ENCODE data around the gene SLC12A7. TPM values are rescaled to one million over a fixed set of nuclear protein-coding genes. Genes with fewer than 3 reads are reported as not detected.

The SLC12A7 gene
- total and polyA plus RNA-seq, 2 of the 13 experiments (the other 11 are each of a cell fraction or from before 2014, with no cell fraction given) = 14.0 to 18.5 TPM

DNA sequence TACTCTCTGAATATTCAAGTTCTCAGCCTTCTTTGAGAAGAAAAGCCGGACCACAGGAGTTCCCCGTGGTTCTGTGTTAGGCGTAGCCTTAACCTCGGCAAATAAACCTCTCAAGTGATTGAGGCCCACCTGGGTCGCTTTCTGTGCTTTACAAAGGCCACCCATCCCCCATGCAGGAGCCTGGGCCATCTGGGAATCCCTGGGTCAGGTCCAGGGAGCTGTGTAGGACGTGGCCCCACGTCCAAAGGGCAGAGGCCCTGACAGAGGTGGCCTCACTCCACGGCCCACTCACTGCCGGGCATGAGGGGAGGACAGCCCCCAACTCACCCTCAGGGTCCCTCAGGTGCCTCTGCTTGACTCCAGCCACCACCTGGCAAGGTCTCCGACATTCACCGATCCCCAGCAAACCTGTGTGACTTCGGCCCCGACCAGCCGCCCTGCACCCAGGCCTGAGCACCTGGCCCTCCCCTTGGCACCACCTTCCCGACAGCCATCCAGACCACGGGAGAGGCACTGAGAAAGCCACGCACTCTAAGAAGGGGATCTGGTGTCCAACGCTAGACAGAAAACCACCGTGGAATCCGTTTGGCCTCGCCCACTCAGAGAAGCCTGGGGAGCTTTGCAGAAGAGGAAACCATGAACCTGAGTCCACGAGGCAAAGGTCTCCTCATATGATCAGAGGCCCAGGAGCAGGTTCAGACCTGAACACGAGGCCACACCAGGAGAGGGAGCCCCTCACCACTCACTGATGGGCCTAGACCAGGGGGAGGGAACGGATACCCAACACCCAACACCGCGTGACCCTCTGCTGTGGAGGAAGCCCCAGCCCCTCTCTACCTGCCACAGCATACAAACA lies 4.5 kb downstream of the SLC12A7 start (continued):
- TF ChIP-seq, protein P1, sequence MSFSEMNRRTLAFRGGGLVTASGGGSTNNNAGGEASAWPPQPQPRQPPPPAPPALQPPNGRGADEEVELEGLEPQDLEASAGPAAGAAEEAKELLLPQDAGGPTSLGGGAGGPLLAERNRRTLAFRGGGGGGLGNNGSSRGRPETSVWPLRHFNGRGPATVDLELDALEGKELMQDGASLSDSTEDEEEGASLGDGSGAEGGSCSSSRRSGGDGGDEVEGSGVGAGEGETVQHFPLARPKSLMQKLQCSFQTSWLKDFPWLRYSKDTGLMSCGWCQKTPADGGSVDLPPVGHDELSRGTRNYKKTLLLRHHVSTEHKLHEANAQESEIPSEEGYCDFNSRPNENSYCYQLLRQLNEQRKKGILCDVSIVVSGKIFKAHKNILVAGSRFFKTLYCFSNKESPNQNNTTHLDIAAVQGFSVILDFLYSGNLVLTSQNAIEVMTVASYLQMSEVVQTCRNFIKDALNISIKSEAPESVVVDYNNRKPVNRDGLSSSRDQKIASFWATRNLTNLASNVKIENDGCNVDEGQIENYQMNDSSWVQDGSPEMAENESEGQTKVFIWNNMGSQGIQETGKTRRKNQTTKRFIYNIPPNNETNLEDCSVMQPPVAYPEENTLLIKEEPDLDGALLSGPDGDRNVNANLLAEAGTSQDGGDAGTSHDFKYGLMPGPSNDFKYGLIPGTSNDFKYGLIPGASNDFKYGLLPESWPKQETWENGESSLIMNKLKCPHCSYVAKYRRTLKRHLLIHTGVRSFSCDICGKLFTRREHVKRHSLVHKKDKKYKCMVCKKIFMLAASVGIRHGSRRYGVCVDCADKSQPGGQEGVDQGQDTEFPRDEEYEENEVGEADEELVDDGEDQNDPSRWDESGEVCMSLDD (CRISPR knock-in tag; IDR thresholded peaks at IDR 0.05; ENCODE audit: borderline replicate concordance) = no peak
- TF ChIP-seq SP4 (CRISPR knock-in tag; IDR thresholded peaks at IDR 0.05) (peak; percentile 8; the same call in 1 of the 2 replicates), ZNF788 (CRISPR knock-in tag; IDR thresholded peaks at IDR 0.05; ENCODE audit: borderline replicate concordance) (no peak; the same call in 1 of the 2 replicates), ZNF768 (CRISPR knock-in tag; IDR thresholded peaks at IDR 0.05) (peak; percentile 65; the same call in 1 of the 2 replicates), GPN1 (CRISPR knock-in tag; IDR thresholded peaks at IDR 0.05; ENCODE audit: borderline replicate concordance) (no peak), ZBTB38 (CRISPR knock-in tag; IDR thresholded peaks at IDR 0.05) (peak; percentile 64; the same call in 1 of the 2 replicates), MEF2D (CRISPR knock-in tag; IDR thresholded peaks at IDR 0.05) (peak; percentile 37; the same call in 1 of the 2 replicates), ZNF773 (CRISPR knock-in tag; IDR thresholded peaks at IDR 0.05; ENCODE audit: borderline replicate concordance) (no peak), PLRG1 (conservative IDR thresholded peaks at IDR 0.05) (no peak), FOSL2 (CRISPR knock-in tag; IDR thresholded peaks at IDR 0.05) (peak; percentile 51), SNRNP70 (IDR thresholded peaks at IDR 0.05; ENCODE audit: low read depth, low read length) (no peak), HNF4A (CRISPR knock-in tag; IDR thresholded peaks at IDR 0.05) (peak; percentile 95), ZNF251 (CRISPR knock-in tag; IDR thresholded peaks at IDR 0.05) (0 out of 2 replicates have a peak, but pooled peaks have one; percentile 54), ZNF432 (CRISPR knock-in tag; IDR thresholded peaks at IDR 0.05; ENCODE audit: borderline replicate concordance) (no peak), MIER2 (CRISPR knock-in tag; IDR thresholded peaks at IDR 0.05) (0 out of 2 replicates have a peak, but pooled peaks have one; percentile 30)
- TF ChIP-seq, protein P2, sequence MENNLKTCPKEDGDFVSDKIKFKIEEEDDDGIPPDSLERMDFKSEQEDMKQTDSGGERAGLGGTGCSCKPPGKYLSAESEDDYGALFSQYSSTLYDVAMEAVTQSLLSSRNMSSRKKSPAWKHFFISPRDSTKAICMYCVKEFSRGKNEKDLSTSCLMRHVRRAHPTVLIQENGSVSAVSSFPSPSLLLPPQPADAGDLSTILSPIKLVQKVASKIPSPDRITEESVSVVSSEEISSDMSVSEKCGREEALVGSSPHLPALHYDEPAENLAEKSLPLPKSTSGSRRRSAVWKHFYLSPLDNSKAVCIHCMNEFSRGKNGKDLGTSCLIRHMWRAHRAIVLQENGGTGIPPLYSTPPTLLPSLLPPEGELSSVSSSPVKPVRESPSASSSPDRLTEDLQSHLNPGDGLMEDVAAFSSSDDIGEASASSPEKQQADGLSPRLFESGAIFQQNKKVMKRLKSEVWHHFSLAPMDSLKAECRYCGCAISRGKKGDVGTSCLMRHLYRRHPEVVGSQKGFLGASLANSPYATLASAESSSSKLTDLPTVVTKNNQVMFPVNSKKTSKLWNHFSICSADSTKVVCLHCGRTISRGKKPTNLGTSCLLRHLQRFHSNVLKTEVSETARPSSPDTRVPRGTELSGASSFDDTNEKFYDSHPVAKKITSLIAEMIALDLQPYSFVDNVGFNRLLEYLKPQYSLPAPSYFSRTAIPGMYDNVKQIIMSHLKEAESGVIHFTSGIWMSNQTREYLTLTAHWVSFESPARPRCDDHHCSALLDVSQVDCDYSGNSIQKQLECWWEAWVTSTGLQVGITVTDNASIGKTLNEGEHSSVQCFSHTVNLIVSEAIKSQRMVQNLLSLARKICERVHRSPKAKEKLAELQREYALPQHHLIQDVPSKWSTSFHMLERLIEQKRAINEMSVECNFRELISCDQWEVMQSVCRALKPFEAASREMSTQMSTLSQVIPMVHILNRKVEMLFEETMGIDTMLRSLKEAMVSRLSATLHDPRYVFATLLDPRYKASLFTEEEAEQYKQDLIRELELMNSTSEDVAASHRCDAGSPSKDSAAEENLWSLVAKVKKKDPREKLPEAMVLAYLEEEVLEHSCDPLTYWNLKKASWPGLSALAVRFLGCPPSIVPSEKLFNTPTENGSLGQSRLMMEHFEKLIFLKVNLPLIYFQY (CRISPR knock-in tag; IDR thresholded peaks at IDR 0.05; ENCODE audit: borderline replicate concordance) = peak; percentile 93; the same call in 1 of the 2 replicates
- TF ChIP-seq, protein P3, sequence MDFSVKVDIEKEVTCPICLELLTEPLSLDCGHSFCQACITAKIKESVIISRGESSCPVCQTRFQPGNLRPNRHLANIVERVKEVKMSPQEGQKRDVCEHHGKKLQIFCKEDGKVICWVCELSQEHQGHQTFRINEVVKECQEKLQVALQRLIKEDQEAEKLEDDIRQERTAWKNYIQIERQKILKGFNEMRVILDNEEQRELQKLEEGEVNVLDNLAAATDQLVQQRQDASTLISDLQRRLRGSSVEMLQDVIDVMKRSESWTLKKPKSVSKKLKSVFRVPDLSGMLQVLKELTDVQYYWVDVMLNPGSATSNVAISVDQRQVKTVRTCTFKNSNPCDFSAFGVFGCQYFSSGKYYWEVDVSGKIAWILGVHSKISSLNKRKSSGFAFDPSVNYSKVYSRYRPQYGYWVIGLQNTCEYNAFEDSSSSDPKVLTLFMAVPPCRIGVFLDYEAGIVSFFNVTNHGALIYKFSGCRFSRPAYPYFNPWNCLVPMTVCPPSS (IDR thresholded peaks at IDR 0.05) = no peak
- TF ChIP-seq, protein P4, sequence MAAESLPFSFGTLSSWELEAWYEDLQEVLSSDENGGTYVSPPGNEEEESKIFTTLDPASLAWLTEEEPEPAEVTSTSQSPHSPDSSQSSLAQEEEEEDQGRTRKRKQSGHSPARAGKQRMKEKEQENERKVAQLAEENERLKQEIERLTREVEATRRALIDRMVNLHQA (CRISPR knock-in tag; IDR thresholded peaks at IDR 0.05) = no peak
- TF ChIP-seq, protein P5, sequence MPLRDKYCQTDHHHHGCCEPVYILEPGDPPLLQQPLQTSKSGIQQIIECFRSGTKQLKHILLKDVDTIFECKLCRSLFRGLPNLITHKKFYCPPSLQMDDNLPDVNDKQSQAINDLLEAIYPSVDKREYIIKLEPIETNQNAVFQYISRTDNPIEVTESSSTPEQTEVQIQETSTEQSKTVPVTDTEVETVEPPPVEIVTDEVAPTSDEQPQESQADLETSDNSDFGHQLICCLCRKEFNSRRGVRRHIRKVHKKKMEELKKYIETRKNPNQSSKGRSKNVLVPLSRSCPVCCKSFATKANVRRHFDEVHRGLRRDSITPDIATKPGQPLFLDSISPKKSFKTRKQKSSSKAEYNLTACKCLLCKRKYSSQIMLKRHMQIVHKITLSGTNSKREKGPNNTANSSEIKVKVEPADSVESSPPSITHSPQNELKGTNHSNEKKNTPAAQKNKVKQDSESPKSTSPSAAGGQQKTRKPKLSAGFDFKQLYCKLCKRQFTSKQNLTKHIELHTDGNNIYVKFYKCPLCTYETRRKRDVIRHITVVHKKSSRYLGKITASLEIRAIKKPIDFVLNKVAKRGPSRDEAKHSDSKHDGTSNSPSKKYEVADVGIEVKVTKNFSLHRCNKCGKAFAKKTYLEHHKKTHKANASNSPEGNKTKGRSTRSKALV (CRISPR knock-in tag; IDR thresholded peaks at IDR 0.05) = peak; percentile 32; the same call in 1 of the 2 replicates
